Measurements from ENCODE around the gene GALNT12. TPM values are rescaled to one million over a fixed set of nuclear protein-coding genes. Genes with fewer than 3 reads are reported as not detected.
A peak's percentile ranks its signal among the peaks of the same experiment; 100 is the strongest.

The GALNT12 gene
- total RNA-seq, 6 donors from 2014 or later: 18.2 to 89.1 (median 30.0) TPM

DNA sequence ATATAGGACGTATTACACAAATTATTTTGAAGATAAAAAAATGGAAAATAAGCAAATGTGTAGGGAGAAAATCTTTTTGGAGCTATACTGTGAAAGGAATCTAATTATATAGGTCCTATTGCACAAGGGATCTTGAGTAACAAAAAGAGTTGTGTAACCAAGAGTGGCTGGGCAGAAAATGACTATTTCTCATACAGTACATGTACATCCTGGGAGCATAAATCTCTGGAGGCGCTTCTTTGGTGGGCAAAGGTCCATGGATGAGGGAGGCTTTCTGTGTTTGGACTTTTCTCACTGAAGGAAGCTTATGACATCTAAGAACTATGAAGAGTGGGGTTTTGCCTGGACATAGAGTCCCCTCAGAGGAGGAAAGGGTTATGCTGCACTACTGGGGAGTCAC, 40.9 kb upstream of the GALNT12 start:
- DNase-seq: no peak
- no peaks in the 10 kb centered on the region for H3K27me3 ChIP-seq
- WGBS, 2 donors: 79 to 86% methylated on average over 2 of the region's 2 CpGs
- no peak overlapping the region for H3K4me3 ChIP-seq
- H3K9me3 ChIP-seq: no peaks in the 10 kb centered on the region
- TF ChIP-seq EP300 (IDR thresholded peaks at IDR 0.05) (no peak), POLR2AphosphoS5 (IDR thresholded peaks at IDR 0.05) (no peak)
- no peak for ATAC-seq (ENCODE audit: low FRiP score in 2 of 2)
- no peak overlapping the region for H3K27ac ChIP-seq
- peaks cover 8 to 61% (median 30%) of the 10 kb centered on the region in 4 donors for H3K36me3 ChIP-seq
- no peaks in the 10 kb centered on the region for H3K4me1 ChIP-seq

GRCh38 chr9:98767196-98767595, 40.3 kb upstream of the GALNT12 start:
- H3K27ac ChIP-seq: no peak overlapping the region
- H3K27me3 ChIP-seq: no peaks in the 10 kb centered on the region
- ATAC-seq (ENCODE audit: low FRiP score in 2 of 2): peak in 1 of 2 donors; percentile 54
- TF ChIP-seq, protein P1, sequence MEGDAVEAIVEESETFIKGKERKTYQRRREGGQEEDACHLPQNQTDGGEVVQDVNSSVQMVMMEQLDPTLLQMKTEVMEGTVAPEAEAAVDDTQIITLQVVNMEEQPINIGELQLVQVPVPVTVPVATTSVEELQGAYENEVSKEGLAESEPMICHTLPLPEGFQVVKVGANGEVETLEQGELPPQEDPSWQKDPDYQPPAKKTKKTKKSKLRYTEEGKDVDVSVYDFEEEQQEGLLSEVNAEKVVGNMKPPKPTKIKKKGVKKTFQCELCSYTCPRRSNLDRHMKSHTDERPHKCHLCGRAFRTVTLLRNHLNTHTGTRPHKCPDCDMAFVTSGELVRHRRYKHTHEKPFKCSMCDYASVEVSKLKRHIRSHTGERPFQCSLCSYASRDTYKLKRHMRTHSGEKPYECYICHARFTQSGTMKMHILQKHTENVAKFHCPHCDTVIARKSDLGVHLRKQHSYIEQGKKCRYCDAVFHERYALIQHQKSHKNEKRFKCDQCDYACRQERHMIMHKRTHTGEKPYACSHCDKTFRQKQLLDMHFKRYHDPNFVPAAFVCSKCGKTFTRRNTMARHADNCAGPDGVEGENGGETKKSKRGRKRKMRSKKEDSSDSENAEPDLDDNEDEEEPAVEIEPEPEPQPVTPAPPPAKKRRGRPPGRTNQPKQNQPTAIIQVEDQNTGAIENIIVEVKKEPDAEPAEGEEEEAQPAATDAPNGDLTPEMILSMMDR (IDR thresholded peaks at IDR 0.05): no peak
- TF ChIP-seq EP300 (IDR thresholded peaks at IDR 0.05): no peak
- TF ChIP-seq POLR2AphosphoS5 (IDR thresholded peaks at IDR 0.05): no peak
- TF ChIP-seq POLR2A (IDR thresholded peaks at IDR 0.05): no peak
- peaks cover 14 to 68% (median 33%) of the 10 kb centered on the region in 4 donors for H3K36me3 ChIP-seq
- WGBS, 2 donors: 92 to 95% methylated on average over 3 of the region's 3 CpGs
- H3K9me3 ChIP-seq: no peaks in the 10 kb centered on the region
- no peak for DNase-seq
- H3K4me3 ChIP-seq: no peak overlapping the region
- no peaks in the 10 kb centered on the region for H3K4me1 ChIP-seq

GRCh38 chr9:98767915-98768314, 39.6 kb upstream of the GALNT12 start:
- no peak for DNase-seq
- H3K27me3 ChIP-seq: no peaks in the 10 kb centered on the region
- no peaks in the 10 kb centered on the region for H3K4me1 ChIP-seq
- H3K36me3 ChIP-seq: peaks cover 15 to 75% (median 41%) of the 10 kb centered on the region in 4 donors
- ATAC-seq (ENCODE audit: low FRiP score in 2 of 2): no peak
- H3K9me3 ChIP-seq: no peaks in the 10 kb centered on the region
- H3K4me3 ChIP-seq: no peak overlapping the region
- H3K27ac ChIP-seq: no peak overlapping the region
- 92 to 100% methylated on average over 2 to 7 of the region's 7 CpGs for WGBS, 2 donors
- TF ChIP-seq POLR2A (IDR thresholded peaks at IDR 0.05) (no peak), POLR2AphosphoS5 (IDR thresholded peaks at IDR 0.05) (no peak), EP300 (IDR thresholded peaks at IDR 0.05) (no peak)
- TF ChIP-seq, protein P1 (IDR thresholded peaks at IDR 0.05): no peak

- peak in 1 of 2 donors; percentile 41 for DNase-seq
- Histone ChIP-seq H3K4me3 (no peak overlapping the region), H3K27ac (no peak overlapping the region), H3K9me3 (no peaks in the 10 kb centered on the region), H3K27me3 (no peaks in the 10 kb centered on the region), H3K4me1 (no peaks in the 10 kb centered on the region), H3K36me3 (peaks cover 15 to 79% (median 44%) of the 10 kb centered on the region in 4 donors)
- WGBS, 2 donors: 96 to 97% methylated on average over 9 of the region's 9 CpGs
- no peak for ATAC-seq (ENCODE audit: low FRiP score in 2 of 2)
- TF ChIP-seq, protein P1 (IDR thresholded peaks at IDR 0.05): no peak
- TF ChIP-seq POLR2AphosphoS5 (IDR thresholded peaks at IDR 0.05): no peak
Observed at GRCh38 chr9:98768344-98768743, 39.1 kb upstream of the GALNT12 start.

DNA sequence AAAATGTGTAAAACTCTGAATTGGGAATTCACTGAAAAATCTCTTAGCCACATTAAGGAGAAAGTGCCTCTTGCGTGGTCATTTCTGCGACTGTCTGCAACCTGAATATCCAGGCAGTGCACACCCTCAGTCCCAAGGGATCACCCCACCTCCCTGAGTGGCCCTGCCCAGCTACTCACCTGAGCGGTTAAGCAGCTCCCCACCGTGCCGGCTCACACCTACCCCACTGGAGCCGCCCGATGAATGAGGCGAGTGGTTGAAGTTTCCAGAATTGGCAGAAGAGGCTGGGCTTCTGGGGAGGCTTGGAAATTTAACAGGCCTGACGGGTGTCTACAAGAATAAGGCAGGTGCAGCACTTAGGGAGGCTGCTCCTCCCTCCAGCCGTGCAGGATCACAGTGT, 36.8 kb upstream of the GALNT12 start:
- ATAC-seq (ENCODE audit: low FRiP score in 2 of 2) (no peak), DNase-seq (no peak)
- Histone ChIP-seq H3K4me3 (no peak overlapping the region), H3K9me3 (no peaks in the 10 kb centered on the region), H3K27me3 (no peaks in the 10 kb centered on the region), H3K36me3 (peaks cover 15 to 80% (median 48%) of the 10 kb centered on the region in 4 donors), H3K4me1 (no peaks in the 10 kb centered on the region), H3K27ac (no peak overlapping the region)
- 92 to 94% methylated on average over 3 to 10 of the region's 10 CpGs for WGBS, 2 donors
- TF ChIP-seq, protein P1 (IDR thresholded peaks at IDR 0.05): no peak
- no peak for TF ChIP-seq EP300 (IDR thresholded peaks at IDR 0.05)
- no peak for TF ChIP-seq POLR2AphosphoS5 (IDR thresholded peaks at IDR 0.05)
- no peak for TF ChIP-seq POLR2A (IDR thresholded peaks at IDR 0.05)

Data from upper lobe of left lung (tissue), 6 donors.